Inferior parietal cortex (tissue), 1 donor: ENCODE results near the gene PIP5K1C.
A peak's percentile ranks its signal among the peaks of the same experiment; 100 is the strongest.
"Not testable (repeated sequence)": the region's sequence is repeated elsewhere in the genome, so short reads cannot be mapped to it uniquely, and the experiment has no call there.

ENCODE experiments used
- DNase-seq: peaks from one replicate; pipeline ENCODE4 v3.0.0-alpha.2; 2016; ENCODE audit errors: extremely low spot score

PIP5K1C gene

DNA sequence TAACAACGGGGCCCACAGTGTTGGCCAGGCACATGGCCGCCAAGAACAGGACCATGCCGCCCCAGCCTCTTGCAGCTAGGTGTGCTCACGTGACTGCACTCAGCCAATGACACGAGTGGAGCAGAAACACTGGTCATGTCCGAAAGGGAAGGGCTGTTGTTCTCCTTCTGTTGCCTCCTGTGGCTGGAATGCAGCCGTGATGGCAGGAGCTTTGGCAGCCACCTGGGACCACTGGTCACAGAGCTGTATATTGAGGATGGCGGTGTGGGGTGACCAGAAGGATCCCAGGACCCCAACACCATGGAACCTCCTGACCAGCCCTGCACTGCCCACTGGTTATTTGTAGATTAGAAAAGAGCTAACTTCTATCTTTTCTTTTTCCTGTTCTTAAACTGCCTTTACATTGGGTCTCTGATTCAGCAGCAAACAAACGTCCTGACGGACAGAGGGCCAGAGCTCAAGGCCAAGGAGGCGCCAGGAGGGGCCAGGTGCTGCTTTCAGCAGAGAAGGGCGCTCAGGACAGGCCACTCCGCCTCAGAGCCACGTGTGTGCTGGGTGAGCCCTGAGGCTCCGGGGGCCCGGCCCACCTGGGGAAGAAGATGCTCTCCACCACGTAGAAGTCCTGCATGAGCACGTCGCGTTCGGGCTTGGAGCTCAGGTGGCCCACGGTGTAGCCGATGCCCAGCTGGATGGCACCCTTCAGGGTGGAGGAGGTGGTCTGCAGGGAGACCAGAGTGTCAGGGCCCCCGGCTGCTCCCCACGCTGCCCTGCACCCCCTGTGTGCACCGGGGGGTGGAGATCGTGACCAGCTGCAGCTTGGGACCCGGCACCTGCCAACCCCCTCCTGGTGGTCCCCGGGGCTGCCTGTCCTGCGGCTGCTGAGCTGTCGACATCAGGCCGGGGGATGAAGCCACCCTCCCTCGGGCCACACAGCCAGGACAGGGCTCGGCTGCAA, 38.7 kb downstream of the PIP5K1C start:
- DNase-seq, result no peak

GRCh38 chr19:3660493-3661219, 39.6 kb downstream of the PIP5K1C start:
- no peak for DNase-seq

GRCh38 chr19:3659746-3660112, 40.5 kb downstream of the PIP5K1C start:
- no peak for DNase-seq

DNA sequence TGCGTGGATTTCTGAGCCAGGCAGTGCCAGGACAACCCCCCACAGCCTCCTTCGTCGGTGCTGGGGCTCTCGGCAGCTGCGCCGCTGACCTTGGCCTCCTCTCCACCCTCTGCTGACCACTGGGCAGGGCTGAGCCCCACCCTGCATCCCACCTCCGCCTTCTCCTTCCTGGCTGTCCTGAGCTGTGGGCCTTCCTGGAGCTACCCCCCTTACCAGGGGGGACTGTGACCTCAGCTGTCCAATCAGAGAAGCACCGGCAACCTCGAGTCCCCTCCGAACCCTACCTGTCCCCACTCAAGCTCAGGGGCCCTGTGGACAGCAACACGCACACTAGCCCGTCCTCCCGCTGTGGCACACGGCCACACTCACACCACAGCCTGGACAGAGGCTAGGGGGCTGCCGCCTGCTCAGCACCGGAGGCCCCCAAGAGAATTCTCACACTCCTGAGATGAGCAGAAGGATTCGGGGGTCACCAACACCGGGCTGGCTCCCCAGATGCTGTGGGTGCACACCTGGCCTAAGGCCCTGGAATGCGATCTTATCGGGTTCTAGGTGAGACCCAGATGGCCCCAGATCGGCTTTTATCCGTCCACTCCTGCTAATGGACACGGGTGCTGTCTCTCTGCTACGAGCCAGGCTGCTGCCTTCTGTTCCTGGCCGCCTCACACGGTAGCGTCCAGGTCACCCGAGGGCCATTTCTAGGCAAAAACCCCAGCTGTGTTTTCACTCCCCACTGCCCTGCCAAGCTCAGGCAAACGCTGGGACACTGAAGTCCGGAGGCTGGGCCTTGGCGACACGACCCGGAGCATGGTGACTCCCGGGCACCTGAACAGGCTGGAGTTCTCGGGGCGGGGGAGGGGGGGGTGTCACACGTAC, 41.2 kb downstream of the PIP5K1C start:
- DNase-seq, result no peak

- DNase-seq, result no peak
Observed at GRCh38 chr19:3658004-3658869, 42.0 kb downstream of the PIP5K1C start.

DNA sequence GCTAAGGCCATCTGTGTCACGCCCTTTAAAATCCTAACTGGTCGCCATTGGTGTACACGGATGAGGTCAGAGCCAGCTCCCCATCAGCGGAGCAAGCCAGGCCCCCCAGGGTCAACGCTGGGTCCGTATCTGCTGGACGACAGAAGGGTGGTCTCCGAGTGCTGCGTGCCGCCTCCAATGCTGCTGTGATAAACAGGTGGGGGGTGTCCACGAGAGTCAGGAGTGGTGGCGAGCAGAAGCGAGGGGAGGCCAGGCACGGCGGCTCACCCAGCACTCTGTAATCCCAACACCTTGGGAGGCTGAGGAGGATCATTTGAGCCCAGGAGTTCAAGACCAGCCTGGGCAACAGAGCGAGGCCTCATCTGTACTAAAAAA, 42.9 kb downstream of the PIP5K1C start:
- no peak for DNase-seq

- DNase-seq, result no peak
Observed at GRCh38 chr19:3656747-3657394, 43.4 kb downstream of the PIP5K1C start.

GRCh38 chr19:3656073-3656746, 44.1 kb downstream of the PIP5K1C start:
- no peak for DNase-seq

DNA sequence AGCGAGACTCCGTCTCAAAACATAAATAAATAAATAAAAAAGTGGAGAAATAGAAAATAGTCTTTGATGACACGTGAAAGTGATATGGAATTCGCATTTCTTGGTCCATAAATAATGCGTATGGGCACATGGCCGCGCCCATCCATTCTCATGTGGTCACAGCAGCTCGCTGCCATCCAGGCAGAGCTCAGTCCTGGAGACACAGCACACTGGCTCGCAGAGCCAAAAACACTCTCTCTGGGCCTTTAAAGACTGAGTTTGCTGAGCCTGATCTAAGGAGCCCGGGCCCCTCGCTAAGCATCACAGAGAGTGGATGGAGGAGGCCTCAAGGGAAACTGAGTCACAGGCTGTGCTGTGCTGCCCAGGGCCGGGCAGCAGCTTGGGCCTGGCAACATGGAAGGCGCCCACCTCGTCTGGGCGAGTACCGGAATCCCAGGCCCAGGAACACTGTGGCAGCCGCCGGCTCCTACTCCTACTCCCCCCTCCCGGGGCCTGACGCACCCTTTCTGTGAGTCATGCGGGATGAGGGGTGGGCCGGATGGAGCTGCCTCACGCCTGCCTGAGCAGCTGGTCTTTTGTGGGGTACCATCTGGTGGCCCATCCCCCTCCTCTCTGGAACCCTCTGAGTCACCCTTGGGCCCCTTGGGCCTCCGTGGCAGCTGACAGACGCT, 44.7 kb downstream of the PIP5K1C start:
- peak; percentile 51 for DNase-seq

DNA sequence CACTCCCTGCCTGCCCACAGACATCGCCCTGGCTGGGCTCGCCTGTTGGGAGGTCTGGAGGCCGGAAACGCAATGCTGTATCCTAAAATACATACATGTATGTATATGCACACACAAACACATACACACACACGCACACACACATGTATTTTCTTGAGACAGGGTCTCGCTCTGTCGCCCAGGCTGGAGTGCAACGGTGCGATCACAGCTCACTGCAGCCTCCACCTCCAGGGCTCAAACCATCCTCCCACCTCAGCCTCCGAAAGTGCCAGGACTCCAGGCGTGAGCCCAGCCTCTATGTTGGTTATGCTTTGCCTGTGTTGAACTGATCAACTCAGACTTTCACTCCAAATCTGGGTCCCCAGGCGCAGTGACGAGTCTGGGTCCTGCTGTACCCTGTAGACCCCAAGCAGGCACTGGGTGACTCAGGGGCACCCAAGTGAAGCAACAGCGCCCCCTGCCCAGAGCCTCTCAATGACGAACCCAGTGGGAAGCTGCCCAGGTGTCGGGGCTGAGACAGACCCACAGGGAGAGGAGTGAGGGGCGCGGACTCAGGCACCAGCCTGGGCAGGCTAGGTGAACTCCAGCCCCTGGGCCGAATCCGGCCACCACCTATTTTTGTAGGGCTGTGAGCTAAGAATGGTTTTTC, 46.3 kb downstream of the PIP5K1C start:
- no peak for DNase-seq

- no peak for DNase-seq
Observed at GRCh38 chr19:3653081-3653795, 47.0 kb downstream of the PIP5K1C start.

- no peak for DNase-seq
Observed at GRCh38 chr19:3652422-3652821, 47.8 kb downstream of the PIP5K1C start.

DNA sequence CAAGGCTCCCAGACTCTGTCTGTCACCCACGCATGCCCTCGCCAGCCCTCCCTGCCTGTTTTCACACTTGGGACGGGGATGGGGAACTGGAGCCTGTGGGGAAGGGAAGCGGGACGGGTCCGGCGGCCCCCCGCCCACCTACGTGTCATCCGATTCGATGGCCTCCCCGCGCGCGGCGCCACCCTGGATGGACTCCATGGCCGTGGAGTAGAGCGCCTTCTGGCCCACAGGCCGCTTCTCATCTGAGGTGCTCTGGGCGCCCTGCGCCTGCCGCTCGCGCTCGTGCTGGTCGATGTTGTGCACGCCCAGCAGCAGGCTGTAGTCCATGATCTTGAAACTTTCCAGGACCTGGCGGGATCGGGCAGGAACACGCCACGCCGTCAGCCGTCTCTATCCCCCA, 48.6 kb downstream of the PIP5K1C start:
- no peak for DNase-seq

DNA sequence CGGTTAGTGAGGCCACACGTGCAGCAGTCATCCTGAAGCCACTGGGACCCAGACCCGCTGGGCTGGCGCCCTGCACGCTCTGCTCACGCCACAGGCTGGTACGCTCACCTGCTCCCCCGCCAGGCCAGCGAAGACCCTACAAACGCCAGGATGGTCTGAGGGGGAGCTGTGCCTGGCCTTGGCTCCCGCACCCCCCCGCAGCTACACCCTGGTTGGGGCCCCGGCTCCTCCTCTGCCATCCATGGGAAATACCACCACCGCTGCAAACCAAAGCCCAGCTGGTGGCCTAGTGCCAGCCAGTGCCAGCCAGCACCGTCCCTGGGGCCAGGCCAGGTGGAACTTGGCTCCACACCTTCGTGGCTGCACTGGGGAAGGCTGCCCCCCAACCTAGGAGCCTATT, 50.4 kb downstream of the PIP5K1C start:
- no peak for DNase-seq

- DNase-seq, result no peak
Observed at GRCh38 chr19:3648037-3648905, 52.0 kb downstream of the PIP5K1C start.

- DNase-seq, result not testable (repeated sequence)
Observed at GRCh38 chr19:3647102-3647501, 53.2 kb downstream of the PIP5K1C start.
